Measurements from ENCODE around the gene TUFT1.
"Not testable (repeated sequence)": the region's sequence is repeated elsewhere in the genome, so short reads cannot be mapped to it uniquely, and the experiment has no call there.

The TUFT1 gene

GRCh38 chr1:151581921-151582320, 41.8 kb downstream of the TUFT1 start:
- TF ChIP-seq PAX5 (IDR thresholded peaks at IDR 0.05; ENCODE audit: insufficient read depth, low read length, severe bottlenecking) (no peak), SPI1 (IDR thresholded peaks at IDR 0.05; ENCODE audit: low read depth, low read length) (no peak), POU2F2 (IDR thresholded peaks at IDR 0.05; ENCODE audit: low read depth, low read length) (no peak), POLR2AphosphoS5 (IDR thresholded peaks at IDR 0.05; ENCODE audit: low read depth, low read length) (no peak), TAF1 (IDR thresholded peaks at IDR 0.05; ENCODE audit: low read depth, low read length) (no peak), POLR2A (IDR thresholded peaks at IDR 0.05; ENCODE audit: low read depth, low read length) (no peak)
- FAIRE-seq (no peak), DNase-seq (ENCODE audit: insufficient read length, low spot score) (no peak)

GRCh38 chr1:151583796-151584195, 43.7 kb downstream of the TUFT1 start:
- TF ChIP-seq POU2F2 (IDR thresholded peaks at IDR 0.05; ENCODE audit: low read depth, low read length) (no peak), PAX5 (IDR thresholded peaks at IDR 0.05; ENCODE audit: insufficient read depth, low read length, severe bottlenecking) (no peak), TAF1 (IDR thresholded peaks at IDR 0.05; ENCODE audit: low read depth, low read length) (no peak), SPI1 (IDR thresholded peaks at IDR 0.05; ENCODE audit: low read depth, low read length) (no peak), POLR2AphosphoS5 (IDR thresholded peaks at IDR 0.05; ENCODE audit: low read depth, low read length) (no peak)
- no peak for DNase-seq (ENCODE audit: insufficient read length, low spot score)
- FAIRE-seq, result no peak

- TF ChIP-seq POU2F2 (IDR thresholded peaks at IDR 0.05; ENCODE audit: low read depth, low read length) (no peak), PAX5 (IDR thresholded peaks at IDR 0.05; ENCODE audit: insufficient read depth, low read length, severe bottlenecking) (no peak), SPI1 (IDR thresholded peaks at IDR 0.05; ENCODE audit: low read depth, low read length) (no peak), POLR2A (IDR thresholded peaks at IDR 0.05; ENCODE audit: low read depth, low read length) (no peak), TAF1 (IDR thresholded peaks at IDR 0.05; ENCODE audit: low read depth, low read length) (no peak), POLR2AphosphoS5 (IDR thresholded peaks at IDR 0.05; ENCODE audit: low read depth, low read length) (no peak)
- FAIRE-seq, result no peak
- DNase-seq (ENCODE audit: insufficient read length, low spot score), result no peak
Measured at GRCh38 chr1:151584278-151584677, 44.2 kb downstream of the TUFT1 start.

- DNase-seq (ENCODE audit: insufficient read length, low spot score) (no peak), FAIRE-seq (no peak)
- TF ChIP-seq POLR2AphosphoS5 (IDR thresholded peaks at IDR 0.05; ENCODE audit: low read depth, low read length), result no peak
- no peak for TF ChIP-seq SPI1 (IDR thresholded peaks at IDR 0.05; ENCODE audit: low read depth, low read length)
- no peak for TF ChIP-seq TAF1 (IDR thresholded peaks at IDR 0.05; ENCODE audit: low read depth, low read length)
- no peak for TF ChIP-seq PAX5 (IDR thresholded peaks at IDR 0.05; ENCODE audit: insufficient read depth, low read length, severe bottlenecking)
- TF ChIP-seq POLR2A (IDR thresholded peaks at IDR 0.05; ENCODE audit: low read depth, low read length), result no peak
- TF ChIP-seq POU2F2 (IDR thresholded peaks at IDR 0.05; ENCODE audit: low read depth, low read length), result no peak
Measured at GRCh38 chr1:151584780-151585179, 44.7 kb downstream of the TUFT1 start.

- no peak for DNase-seq (ENCODE audit: insufficient read length, low spot score)
Measured at GRCh38 chr1:151585622-151586021, 45.5 kb downstream of the TUFT1 start.

GRCh38 chr1:151590961-151591360, 50.9 kb downstream of the TUFT1 start:
- FAIRE-seq (no peak), DNase-seq (ENCODE audit: insufficient read length, low spot score) (no peak)
- no peak for TF ChIP-seq POLR2AphosphoS5 (IDR thresholded peaks at IDR 0.05; ENCODE audit: low read depth, low read length)
- no peak for TF ChIP-seq TAF1 (IDR thresholded peaks at IDR 0.05; ENCODE audit: low read depth, low read length)
- TF ChIP-seq POLR2A (IDR thresholded peaks at IDR 0.05; ENCODE audit: low read depth, low read length), result no peak
- TF ChIP-seq POU2F2 (IDR thresholded peaks at IDR 0.05; ENCODE audit: low read depth, low read length), result no peak
- no peak for TF ChIP-seq SPI1 (IDR thresholded peaks at IDR 0.05; ENCODE audit: low read depth, low read length)
- no peak for TF ChIP-seq PAX5 (IDR thresholded peaks at IDR 0.05; ENCODE audit: insufficient read depth, low read length, severe bottlenecking)

More at GRCh38 chr1:151585622-151586021, 45.5 kb downstream of the TUFT1 start:
- TF ChIP-seq SPI1 (IDR thresholded peaks at IDR 0.05; ENCODE audit: low read depth, low read length) (peak; percentile 46), PAX5 (IDR thresholded peaks at IDR 0.05; ENCODE audit: insufficient read depth, low read length, severe bottlenecking) (no peak), TAF1 (IDR thresholded peaks at IDR 0.05; ENCODE audit: low read depth, low read length) (no peak), POLR2A (IDR thresholded peaks at IDR 0.05; ENCODE audit: low read depth, low read length) (no peak), POLR2AphosphoS5 (IDR thresholded peaks at IDR 0.05; ENCODE audit: low read depth, low read length) (no peak), POU2F2 (IDR thresholded peaks at IDR 0.05; ENCODE audit: low read depth, low read length) (no peak)
- FAIRE-seq, result no peak

GRCh38 chr1:151593730-151594129, 53.6 kb downstream of the TUFT1 start:
- no peak for DNase-seq (ENCODE audit: insufficient read length, low spot score)
- TF ChIP-seq SPI1 (IDR thresholded peaks at IDR 0.05; ENCODE audit: low read depth, low read length) (no peak), TAF1 (IDR thresholded peaks at IDR 0.05; ENCODE audit: low read depth, low read length) (no peak), POLR2A (IDR thresholded peaks at IDR 0.05; ENCODE audit: low read depth, low read length) (no peak), POLR2AphosphoS5 (IDR thresholded peaks at IDR 0.05; ENCODE audit: low read depth, low read length) (no peak), POU2F2 (IDR thresholded peaks at IDR 0.05; ENCODE audit: low read depth, low read length) (no peak), PAX5 (IDR thresholded peaks at IDR 0.05; ENCODE audit: insufficient read depth, low read length, severe bottlenecking) (no peak)
- FAIRE-seq, result no peak

GRCh38 chr1:151594143-151594625, 54.1 kb downstream of the TUFT1 start:
- TF ChIP-seq POLR2A (IDR thresholded peaks at IDR 0.05; ENCODE audit: low read depth, low read length) (no peak), TAF1 (IDR thresholded peaks at IDR 0.05; ENCODE audit: low read depth, low read length) (no peak), SPI1 (IDR thresholded peaks at IDR 0.05; ENCODE audit: low read depth, low read length) (no peak), POU2F2 (IDR thresholded peaks at IDR 0.05; ENCODE audit: low read depth, low read length) (no peak), POLR2AphosphoS5 (IDR thresholded peaks at IDR 0.05; ENCODE audit: low read depth, low read length) (no peak), PAX5 (IDR thresholded peaks at IDR 0.05; ENCODE audit: insufficient read depth, low read length, severe bottlenecking) (no peak)
- peak; percentile 82 for FAIRE-seq

GRCh38 chr1:151596166-151596953, 56.3 kb downstream of the TUFT1 start:
- TF ChIP-seq TAF1 (IDR thresholded peaks at IDR 0.05; ENCODE audit: low read depth, low read length), result no peak
- no peak for TF ChIP-seq POLR2A (IDR thresholded peaks at IDR 0.05; ENCODE audit: low read depth, low read length)
- TF ChIP-seq POU2F2 (IDR thresholded peaks at IDR 0.05; ENCODE audit: low read depth, low read length), result no peak
- TF ChIP-seq SPI1 (IDR thresholded peaks at IDR 0.05; ENCODE audit: low read depth, low read length), result no peak
- TF ChIP-seq PAX5 (IDR thresholded peaks at IDR 0.05; ENCODE audit: insufficient read depth, low read length, severe bottlenecking), result no peak
- no peak for TF ChIP-seq POLR2AphosphoS5 (IDR thresholded peaks at IDR 0.05; ENCODE audit: low read depth, low read length)
- DNase-seq (ENCODE audit: insufficient read length, low spot score) (no peak), FAIRE-seq (no peak)

More at GRCh38 chr1:151594143-151594625, 54.1 kb downstream of the TUFT1 start:
- peak; percentile 77 for DNase-seq (ENCODE audit: insufficient read length, low spot score)

GRCh38 chr1:151602550-151602949, 62.4 kb downstream of the TUFT1 start:
- not testable (repeated sequence) for FAIRE-seq; DNase-seq (ENCODE audit: insufficient read length, low spot score)

Data from GM12891 (cell line).